ENCODE results near the gene ZNF609.

- TF ChIP-seq EZH2 (IDR thresholded peaks at IDR 0.05; ENCODE audit: insufficient read depth, poor library complexity, severe bottlenecking): no peak
- no peak for TF ChIP-seq EZH2phosphoT487 (IDR thresholded peaks at IDR 0.05; ENCODE audit: insufficient read depth, low read depth)
Measured at GRCh38 chr15:64701051-64701450, 240.7 kb downstream of the ZNF609 start.
